RKO (cell line): ENCODE results near the gene C6orf120.
"Not testable (repeated sequence)": the region's sequence is repeated elsewhere in the genome, so short reads cannot be mapped to it uniquely, and the experiment has no call there.

ENCODE experiments used
- DNase-seq: peaks from one replicate; pipeline ENCODE4 v3.0.0-alpha.2; 2016; ENCODE audit warnings: low spot score

The C6orf120 gene

GRCh38 chr6:169684056-169684455 is 17.9 kb upstream of the C6orf120 start:
- no peak for DNase-seq

- no peak for DNase-seq
These were observed 16.1 kb upstream of the C6orf120 start for GRCh38 chr6:169685860-169686259.

- DNase-seq = no peak
These were observed 12.6 kb upstream of the C6orf120 start for GRCh38 chr6:169689287-169689686.

- no peak for DNase-seq
These were observed 10.7 kb upstream of the C6orf120 start for GRCh38 chr6:169691260-169691659.

GRCh38 chr6:169692516-169692915 is 9.4 kb upstream of the C6orf120 start:
- DNase-seq = no peak

GRCh38 chr6:169695131-169695530 is 6.8 kb upstream of the C6orf120 start:
- no peak for DNase-seq

- DNase-seq = not testable (repeated sequence)
These were observed 4.8 kb upstream of the C6orf120 start for GRCh38 chr6:169697115-169697514.

- DNase-seq = peak; percentile 15
These were observed 1.6 kb upstream of the C6orf120 start for GRCh38 chr6:169700296-169700695.

GRCh38 chr6:169701311-169701953 is 494 bp upstream of the C6orf120 start:
- DNase-seq = no peak

- no peak for DNase-seq
These were observed 917 bp downstream of the C6orf120 start for GRCh38 chr6:169702840-169703246.

- no peak for DNase-seq
These were observed 5.8 kb downstream of the C6orf120 start for GRCh38 chr6:169707772-169708171.

GRCh38 chr6:169709293-169709692 is 7.4 kb downstream of the C6orf120 start:
- no peak for DNase-seq

GRCh38 chr6:169710009-169710408 is 8.1 kb downstream of the C6orf120 start:
- no peak for DNase-seq

GRCh38 chr6:169714178-169714577 is 12.3 kb downstream of the C6orf120 start:
- no peak for DNase-seq

- no peak for DNase-seq
These were observed 12.7 kb downstream of the C6orf120 start for GRCh38 chr6:169714595-169714994.

GRCh38 chr6:169719117-169719516 is 17.2 kb downstream of the C6orf120 start:
- DNase-seq = no peak

GRCh38 chr6:169720207-169720855 is 18.4 kb downstream of the C6orf120 start:
- DNase-seq = peak; percentile 35

- DNase-seq = peak; percentile 87
These were observed 20.7 kb downstream of the C6orf120 start for GRCh38 chr6:169722362-169723199.

- DNase-seq = peak; percentile 66
These were observed 21.4 kb downstream of the C6orf120 start for GRCh38 chr6:169723200-169723909.

GRCh38 chr6:169723991-169724493 is 22.1 kb downstream of the C6orf120 start:
- DNase-seq = peak; percentile 34

GRCh38 chr6:169724494-169725124 is 22.7 kb downstream of the C6orf120 start, which contains the start of gene PHF10:
Gene PHF10, minus strand, starts transcription at chr6:169724500. Its CDS starts 569 bp downstream, at chr6:169723931.
- peak; percentile 42 for DNase-seq
